Muscle layer of colon (tissue), 2 donors: ENCODE results near the gene ACTRT2.

Experiments
- H3K27ac ChIP-seq: one replicate; pipeline ENCODE4 v1.7.0; 2013; ENCODE audit warnings: low read depth, mild to moderate bottlenecking, low read length, moderate library complexity
- H3K27me3 ChIP-seq, 2 donors: one replicate each; pipeline ENCODE4 v1.7.0; 2013; ENCODE audit warnings: low read length in 2 of 2, mild to moderate bottlenecking in 2 of 2; ENCODE audit not compliant: insufficient read depth in 2 of 2, control insufficient read depth in 1 of 2
- H3K36me3 ChIP-seq: one replicate; pipeline ENCODE4 v1.7.0; 2013; ENCODE audit warnings: mild to moderate bottlenecking, low read length; ENCODE audit not compliant: insufficient read depth
- H3K4me1 ChIP-seq: one replicate; pipeline ENCODE4 v1.7.0; 2013; ENCODE audit warnings: mild to moderate bottlenecking, low read length; ENCODE audit not compliant: insufficient read depth
- H3K4me3 ChIP-seq, 2 donors: one replicate each; pipeline ENCODE4 v1.7.0; 2013; ENCODE audit warnings: low read length in 2 of 2, low read depth in 1 of 2, mild to moderate bottlenecking in 1 of 2, moderate library complexity in 1 of 2
- H3K9ac ChIP-seq: one replicate; pipeline ENCODE4 v1.7.0; 2013; ENCODE audit warnings: low read length
- H3K9me3 ChIP-seq: one replicate; pipeline ENCODE4 v1.7.0; 2013; ENCODE audit warnings: mild to moderate bottlenecking, low read length
- donor health status: abdominal sarcoma.
- donor health status: Adenocarcinoma of cecum.

ACTRT2 gene

GRCh38 chr1:3024019-3024418, 2.8 kb downstream of the ACTRT2 start:
- Histone ChIP-seq H3K36me3 (no peaks in the 10 kb centered on the region), H3K4me1 (no peaks in the 10 kb centered on the region), H3K27ac (no peak overlapping the region), H3K9ac (no peak overlapping the region), H3K27me3 (peaks cover 0 to 29% of the 10 kb centered on the region in 2 donors), H3K4me3 (no peak overlapping the region), H3K9me3 (no peaks in the 10 kb centered on the region)

GRCh38 chr1:3024588-3024987, 3.3 kb downstream of the ACTRT2 start:
- Histone ChIP-seq H3K9me3 (no peaks in the 10 kb centered on the region), H3K27ac (no peak overlapping the region), H3K27me3 (peaks cover 0 to 29% of the 10 kb centered on the region in 2 donors), H3K4me1 (no peaks in the 10 kb centered on the region), H3K9ac (no peak overlapping the region), H3K4me3 (no peak overlapping the region), H3K36me3 (no peaks in the 10 kb centered on the region)

- Histone ChIP-seq H3K27me3 (peaks cover 0 to 29% of the 10 kb centered on the region in 2 donors), H3K9me3 (no peaks in the 10 kb centered on the region), H3K36me3 (no peaks in the 10 kb centered on the region), H3K4me3 (no peak overlapping the region), H3K27ac (no peak overlapping the region), H3K4me1 (no peaks in the 10 kb centered on the region), H3K9ac (no peak overlapping the region)
Measured at GRCh38 chr1:3026124-3026523, 4.9 kb downstream of the ACTRT2 start.

- Histone ChIP-seq H3K9ac (no peak overlapping the region), H3K36me3 (no peaks in the 10 kb centered on the region), H3K9me3 (no peaks in the 10 kb centered on the region), H3K4me1 (no peaks in the 10 kb centered on the region), H3K4me3 (no peak overlapping the region), H3K27me3 (peaks cover 0 to 33% of the 10 kb centered on the region in 2 donors), H3K27ac (no peak overlapping the region)
Measured at GRCh38 chr1:3026581-3027391, 5.5 kb downstream of the ACTRT2 start.

GRCh38 chr1:3027611-3028371, 6.5 kb downstream of the ACTRT2 start:
- Histone ChIP-seq H3K4me3 (no peak overlapping the region), H3K27me3 (peaks cover 0 to 33% of the 10 kb centered on the region in 2 donors), H3K4me1 (no peaks in the 10 kb centered on the region)

GRCh38 chr1:3028531-3029282, 7.4 kb downstream of the ACTRT2 start:
- H3K27me3 ChIP-seq: peaks cover 0 to 33% of the 10 kb centered on the region in 2 donors

More at GRCh38 chr1:3027611-3028371, 6.5 kb downstream of the ACTRT2 start:
- no peak overlapping the region for H3K27ac ChIP-seq
- H3K9me3 ChIP-seq: no peaks in the 10 kb centered on the region
- H3K36me3 ChIP-seq: no peaks in the 10 kb centered on the region
- H3K9ac ChIP-seq: no peak overlapping the region

GRCh38 chr1:3029481-3029961, 8.3 kb downstream of the ACTRT2 start:
- H3K27me3 ChIP-seq: peaks cover 0 to 33% of the 10 kb centered on the region in 2 donors
- no peaks in the 10 kb centered on the region for H3K9me3 ChIP-seq
- no peak overlapping the region for H3K4me3 ChIP-seq
- no peaks in the 10 kb centered on the region for H3K36me3 ChIP-seq
- no peaks in the 10 kb centered on the region for H3K4me1 ChIP-seq
- no peak overlapping the region for H3K9ac ChIP-seq
- H3K27ac ChIP-seq: no peak overlapping the region

More at GRCh38 chr1:3028531-3029282, 7.4 kb downstream of the ACTRT2 start:
- Histone ChIP-seq H3K4me1 (no peaks in the 10 kb centered on the region), H3K9me3 (no peaks in the 10 kb centered on the region), H3K9ac (no peak overlapping the region), H3K36me3 (no peaks in the 10 kb centered on the region), H3K4me3 (no peak overlapping the region), H3K27ac (no peak overlapping the region)

- no peak overlapping the region for H3K27ac ChIP-seq
- H3K27me3 ChIP-seq: peaks cover 0 to 33% of the 10 kb centered on the region in 2 donors
- no peaks in the 10 kb centered on the region for H3K9me3 ChIP-seq
- H3K36me3 ChIP-seq: no peaks in the 10 kb centered on the region
- H3K9ac ChIP-seq: no peak overlapping the region
- H3K4me1 ChIP-seq: no peaks in the 10 kb centered on the region
- H3K4me3 ChIP-seq: no peak overlapping the region
Measured at GRCh38 chr1:3029991-3030662, 8.9 kb downstream of the ACTRT2 start.

GRCh38 chr1:3030663-3031381, 9.6 kb downstream of the ACTRT2 start:
- Histone ChIP-seq H3K4me1 (no peaks in the 10 kb centered on the region), H3K9ac (no peak overlapping the region), H3K27ac (no peak overlapping the region), H3K36me3 (no peaks in the 10 kb centered on the region), H3K4me3 (no peak overlapping the region), H3K9me3 (no peaks in the 10 kb centered on the region), H3K27me3 (peaks cover 0 to 35% of the 10 kb centered on the region in 2 donors)

GRCh38 chr1:3031401-3032221, 10.3 kb downstream of the ACTRT2 start:
- no peaks in the 10 kb centered on the region for H3K4me1 ChIP-seq
- no peak overlapping the region for H3K9ac ChIP-seq
- H3K36me3 ChIP-seq: no peaks in the 10 kb centered on the region
- H3K9me3 ChIP-seq: no peaks in the 10 kb centered on the region
- H3K4me3 ChIP-seq: no peak overlapping the region
- H3K27me3 ChIP-seq: peaks cover 0 to 43% of the 10 kb centered on the region in 2 donors
- no peak overlapping the region for H3K27ac ChIP-seq
